Esophagus (tissue), 2 donors: ENCODE data around the gene FOXS1. TPM values are rescaled to one million over a fixed set of nuclear protein-coding genes. Genes with fewer than 3 reads are reported as not detected.

Experiments used
- H3K27ac ChIP-seq, 2 donors: one replicate each; pipeline ENCODE4 v1.5.1; 2013; ENCODE audit warnings: low read depth in 2 of 2, mild to moderate bottlenecking in 2 of 2, inconsistent platforms in 1 of 2, low read length in 1 of 2, moderate library complexity in 1 of 2
- H3K27me3 ChIP-seq, 2 donors: one replicate each; pipeline ENCODE4 v1.6.1; 2013; ENCODE audit warnings: low read length in 2 of 2, control low read depth in 1 of 2, mild to moderate bottlenecking in 1 of 2; ENCODE audit not compliant: insufficient read depth in 2 of 2, control insufficient read depth in 1 of 2
- H3K36me3 ChIP-seq, 2 donors: one replicate each; pipeline ENCODE4 v1.6.1; 2013; ENCODE audit warnings: low read length in 1 of 2; ENCODE audit not compliant: control insufficient read depth in 2 of 2, insufficient read depth in 2 of 2
- H3K4me1 ChIP-seq, 2 donors: one replicate each; pipeline ENCODE4 v1.6.1; 2013; ENCODE audit warnings: low read length in 1 of 2; ENCODE audit not compliant: control insufficient read depth in 2 of 2, insufficient read depth in 2 of 2
- H3K4me3 ChIP-seq, 2 donors: one replicate each; pipeline ENCODE4 v1.5.1; 2013; ENCODE audit warnings: low read length in 2 of 2, mild to moderate bottlenecking in 2 of 2, low read depth in 1 of 2, moderate library complexity in 1 of 2
- H3K9me3 ChIP-seq, 2 donors: one replicate each; pipeline ENCODE4 v1.6.1; 2013; ENCODE audit warnings: mild to moderate bottlenecking in 2 of 2, low read depth in 1 of 2, low read length in 1 of 2, moderate library complexity in 1 of 2; ENCODE audit not compliant: control insufficient read depth in 2 of 2, insufficient read depth in 1 of 2
- WGBS, 2 donors: extraction: QIAGEN DNeasy Blood & Tissue Kit; methylation state at CpG; one replicate each; pipeline ENCODE4 v1.1.7; 2013; 5-methylcytosine and 5-hydroxymethylcytosine counted together
- polyA plus RNA-seq, 2 donors: library from polyadenylated mRNA; stranded (reverse); fragments of 200-250 nt; gene quantifications; one replicate each; pipeline ENCODE4 v1.2.3, GENCODE V29; 2013
- donor health status: healthy with polysubstance abuse.
- donor health status: Bipolar disorder and iron deficiency.

Gene FOXS1
- polyA plus RNA-seq, 2 donors = 0.35 to 0.41 TPM

- H3K27me3 ChIP-seq = no peaks in the 10 kb centered on the region
- H3K9me3 ChIP-seq = no peaks in the 10 kb centered on the region
- H3K4me3 ChIP-seq = peak overlapping the region; percentile 52 to 53
- WGBS, 2 donors = 9 to 10% methylated on average over 18 to 24 of the region's 24 CpGs
- no peaks in the 10 kb centered on the region for H3K4me1 ChIP-seq
- H3K36me3 ChIP-seq = no peaks in the 10 kb centered on the region
- peak overlapping the region in 1 of 2 donors; percentile 30 for H3K27ac ChIP-seq
These were observed 25.6 kb upstream of the FOXS1 start for GRCh38 chr20:31870726-31871617.

- WGBS, 2 donors = 1% methylated on average over 74 to 80 of the region's 80 CpGs
- H3K4me3 ChIP-seq = peak within 1 kb of the TSS; percentile 52 to 53
- H3K27ac ChIP-seq = peak within 1 kb of the TSS in 1 of 2 donors; percentile 30
- no peaks in the 10 kb centered on the region for H3K27me3 ChIP-seq
- no peaks in the 10 kb centered on the region for H3K9me3 ChIP-seq
- no peaks in the 10 kb centered on the region for H3K4me1 ChIP-seq
- H3K36me3 ChIP-seq = no peaks in the 10 kb centered on the region
These were observed 24.7 kb upstream of the FOXS1 start, which contains the start of the genes DUSP15 and TTLL9 for GRCh38 chr20:31869942-31870725. Gene DUSP15 (minus strand): TSS chr20:31870527. CDS start chr20:31870337, 190 bp downstream. Gene TTLL9 (plus strand): TSS chr20:31870634. CDS start chr20:31871127, 493 bp downstream.

- Histone ChIP-seq H3K4me1 (no peaks in the 10 kb centered on the region), H3K4me3 (peak overlapping the region in 1 of 2 donors; percentile 53), H3K36me3 (no peaks in the 10 kb centered on the region), H3K27me3 (no peaks in the 10 kb centered on the region), H3K9me3 (no peaks in the 10 kb centered on the region), H3K27ac (no peak overlapping the region)
- WGBS, 2 donors = 8 to 44% methylated on average over 1 of the region's 1 CpG
These were observed 24.2 kb upstream of the FOXS1 start for GRCh38 chr20:31869673-31869941.

GRCh38 chr20:31868853-31869672, 23.7 kb upstream of the FOXS1 start:
- Histone ChIP-seq H3K4me3 (no peak overlapping the region), H3K4me1 (no peaks in the 10 kb centered on the region), H3K36me3 (no peaks in the 10 kb centered on the region), H3K27ac (no peak overlapping the region), H3K9me3 (no peaks in the 10 kb centered on the region), H3K27me3 (no peaks in the 10 kb centered on the region)
- WGBS, 2 donors = 80 to 81% methylated on average over 12 of the region's 12 CpGs

- Histone ChIP-seq H3K4me1 (peaks cover under 1 to 4% of the 10 kb centered on the region in 2 donors), H3K27ac (no peak overlapping the region), H3K27me3 (no peaks in the 10 kb centered on the region), H3K9me3 (no peaks in the 10 kb centered on the region), H3K4me3 (no peak overlapping the region), H3K36me3 (no peaks in the 10 kb centered on the region)
- WGBS, 2 donors = 66 to 74% methylated on average over 3 of the region's 3 CpGs
These were observed 20.8 kb upstream of the FOXS1 start for GRCh38 chr20:31866221-31866620.

- Histone ChIP-seq H3K4me1 (peaks cover 11 to 12% of the 10 kb centered on the region in 2 donors), H3K4me3 (no peak overlapping the region), H3K27me3 (no peaks in the 10 kb centered on the region), H3K27ac (no peak overlapping the region), H3K9me3 (no peaks in the 10 kb centered on the region), H3K36me3 (no peaks in the 10 kb centered on the region)
- WGBS, 2 donors = 76 to 91% methylated on average over 12 of the region's 12 CpGs
These were observed 19.4 kb upstream of the FOXS1 start for GRCh38 chr20:31864521-31865400.

GRCh38 chr20:31863296-31864085, 18.1 kb upstream of the FOXS1 start:
- no peaks in the 10 kb centered on the region for H3K36me3 ChIP-seq
- no peaks in the 10 kb centered on the region for H3K27me3 ChIP-seq
- H3K27ac ChIP-seq = no peak overlapping the region
- 86 to 90% methylated on average over 9 of the region's 9 CpGs for WGBS, 2 donors
- no peak overlapping the region for H3K4me3 ChIP-seq
- peaks cover 11 to 12% of the 10 kb centered on the region in 2 donors for H3K4me1 ChIP-seq
- no peaks in the 10 kb centered on the region for H3K9me3 ChIP-seq

GRCh38 chr20:31862506-31862905, 17.1 kb upstream of the FOXS1 start:
- H3K27ac ChIP-seq = no peak overlapping the region
- no peaks in the 10 kb centered on the region for H3K9me3 ChIP-seq
- H3K4me3 ChIP-seq = no peak overlapping the region
- H3K27me3 ChIP-seq = no peaks in the 10 kb centered on the region
- WGBS, 2 donors = 88% methylated on average over 8 of the region's 8 CpGs
- H3K4me1 ChIP-seq = peaks cover 11 to 12% of the 10 kb centered on the region in 2 donors
- H3K36me3 ChIP-seq = no peaks in the 10 kb centered on the region
